LNCaP clone FGC (cell line): ENCODE measurements around the gene CFD.

ENCODE experiments used
- DNase-seq: peaks from one replicate; pipeline ENCODE4 v3.0.0-alpha.2; 2011; ENCODE audit warnings: low read depth
- H3K4me3 ChIP-seq: 2 replicates; pipeline ENCODE4 v1.5.1; 2011; ENCODE audit warnings: mild to moderate bottlenecking, low read depth, low read length, control low read depth
- CTCF ChIP-seq: IDR thresholded peaks from 2 replicates; pipeline ENCODE4 v1.5.1; 2012; ENCODE audit warnings: mild to moderate bottlenecking; ENCODE audit not compliant: control insufficient read depth, insufficient read depth; ENCODE audit errors: extremely low read depth

Gene CFD

GRCh38 chr19:858868-859843 lies at the start of gene CFD:
TSS of gene CFD (plus strand) at chr19:859664. CDS start at chr19:859690, 26 bp downstream.
- no peak for TF ChIP-seq CTCF
- H3K4me3 ChIP-seq, result peak within 1 kb of the TSS; percentile 54
- DNase-seq, result no peak

- H3K4me3 ChIP-seq, result no peak overlapping the region
- TF ChIP-seq CTCF, result no peak
- DNase-seq, result no peak
Measured at GRCh38 chr19:810077-810855, 49.2 kb upstream of the CFD start.

- DNase-seq, result no peak
- no peak overlapping the region for H3K4me3 ChIP-seq
- TF ChIP-seq CTCF, result no peak
Measured at GRCh38 chr19:810883-811489, 48.5 kb upstream of the CFD start.

GRCh38 chr19:811506-812048 lies 47.9 kb upstream of the CFD start:
- TF ChIP-seq CTCF, result no peak
- no peak for DNase-seq
- H3K4me3 ChIP-seq, result no peak overlapping the region

- no peak overlapping the region for H3K4me3 ChIP-seq
- DNase-seq, result no peak
- TF ChIP-seq CTCF, result no peak
Measured at GRCh38 chr19:812049-812746, 47.3 kb upstream of the CFD start.

- TF ChIP-seq CTCF, result no peak
- no peak for DNase-seq
- H3K4me3 ChIP-seq, result no peak overlapping the region
Measured at GRCh38 chr19:812747-813218, 46.7 kb upstream of the CFD start.
